ENCODE data around the gene LPO.

Gene LPO

DNA sequence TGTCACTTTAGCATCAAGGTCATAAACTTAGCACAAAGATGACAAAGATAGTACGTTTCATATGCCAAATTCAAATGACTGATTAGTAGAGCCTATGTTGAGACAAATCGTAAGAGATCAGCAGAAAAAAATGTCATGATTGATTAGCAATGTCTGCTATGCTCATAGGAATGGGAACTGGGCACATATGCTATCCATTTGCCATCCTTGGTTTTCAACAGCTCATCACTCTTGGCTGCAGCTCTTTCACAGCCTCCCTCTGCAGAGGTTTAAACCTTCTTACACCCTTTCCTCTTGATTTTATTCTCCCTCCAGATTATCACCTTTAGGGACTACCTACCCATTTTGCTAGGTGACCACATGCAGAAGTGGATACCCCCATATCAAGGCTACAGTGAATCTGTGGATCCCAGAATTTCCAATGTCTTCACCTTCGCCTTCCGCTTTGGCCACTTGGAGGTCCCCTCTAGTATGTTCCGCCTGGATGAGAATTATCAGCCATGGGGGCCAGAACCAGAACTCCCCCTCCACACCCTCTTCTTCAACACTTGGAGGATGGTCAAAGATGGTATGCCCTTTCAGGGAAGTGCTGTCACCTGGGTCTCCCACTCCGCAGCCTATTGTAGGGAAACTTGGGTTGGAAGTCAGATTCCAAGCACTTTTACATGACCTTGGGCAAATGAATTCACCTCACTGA is 26.2 kb downstream of the LPO start:
- no peak for DNase-seq

DNA sequence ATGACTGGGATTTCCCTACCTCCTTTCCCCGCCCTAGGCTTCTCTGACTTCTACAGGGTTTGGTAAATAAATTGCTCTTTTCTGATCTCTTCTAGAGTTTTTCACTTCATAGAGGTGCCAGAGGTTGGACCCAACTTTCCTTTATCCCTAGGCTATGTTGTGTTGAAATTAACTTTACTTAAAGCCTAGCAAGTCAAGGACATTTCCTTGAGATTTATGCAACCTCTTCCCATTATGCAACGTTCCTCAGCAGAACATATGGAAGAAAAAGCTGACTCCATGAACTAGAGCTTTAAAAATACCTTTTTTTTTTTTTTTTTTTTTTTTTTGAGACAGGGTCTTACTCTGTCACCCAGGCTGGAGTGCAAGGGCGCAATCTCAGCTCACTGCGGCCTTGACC is 26.9 kb downstream of the LPO start:
- no peak for DNase-seq

DNA sequence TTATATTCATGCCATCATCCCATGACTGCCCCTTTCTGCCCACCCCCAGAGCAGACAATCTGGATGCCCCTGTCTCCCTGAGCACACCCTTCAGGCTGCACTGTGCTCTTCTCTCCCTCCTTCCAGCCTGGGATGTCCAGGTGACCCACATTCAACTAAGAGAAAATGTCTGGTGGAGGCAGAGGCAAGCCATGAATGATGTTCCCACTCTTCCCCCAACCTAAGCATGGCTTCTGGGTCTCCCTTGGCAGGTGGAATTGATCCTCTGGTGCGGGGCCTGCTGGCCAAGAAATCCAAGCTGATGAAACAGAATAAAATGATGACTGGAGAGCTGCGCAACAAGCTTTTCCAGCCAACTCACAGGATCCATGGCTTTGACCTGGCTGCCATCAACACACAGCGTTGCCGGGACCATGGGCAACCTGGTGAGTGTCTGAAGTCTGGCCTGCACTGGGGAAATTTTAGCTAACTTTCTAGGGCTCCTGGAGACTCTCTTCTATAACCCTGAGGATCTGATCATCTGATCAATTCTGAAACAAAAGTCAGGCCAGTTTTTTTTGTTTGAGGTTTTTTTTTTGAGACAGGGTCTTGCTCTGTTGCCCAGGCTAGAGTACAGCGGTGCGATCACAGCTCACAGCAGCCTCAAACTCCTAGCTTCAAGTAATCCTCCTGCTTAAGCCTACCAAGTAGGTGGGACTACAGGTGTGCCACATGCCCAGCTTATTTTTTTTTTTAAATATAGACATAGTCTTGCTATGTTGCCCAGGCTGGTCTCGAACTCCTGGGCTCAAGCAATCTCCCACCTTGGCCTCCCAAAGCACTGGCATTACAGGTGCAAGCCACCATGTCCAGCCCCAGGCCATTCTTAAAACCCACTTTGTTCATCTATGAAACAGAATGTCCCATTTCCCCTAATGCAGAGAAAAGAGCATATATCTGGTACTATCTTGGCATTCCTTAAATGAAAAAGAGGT is 27.8 kb downstream of the LPO start:
- no peak for DNase-seq

DNA sequence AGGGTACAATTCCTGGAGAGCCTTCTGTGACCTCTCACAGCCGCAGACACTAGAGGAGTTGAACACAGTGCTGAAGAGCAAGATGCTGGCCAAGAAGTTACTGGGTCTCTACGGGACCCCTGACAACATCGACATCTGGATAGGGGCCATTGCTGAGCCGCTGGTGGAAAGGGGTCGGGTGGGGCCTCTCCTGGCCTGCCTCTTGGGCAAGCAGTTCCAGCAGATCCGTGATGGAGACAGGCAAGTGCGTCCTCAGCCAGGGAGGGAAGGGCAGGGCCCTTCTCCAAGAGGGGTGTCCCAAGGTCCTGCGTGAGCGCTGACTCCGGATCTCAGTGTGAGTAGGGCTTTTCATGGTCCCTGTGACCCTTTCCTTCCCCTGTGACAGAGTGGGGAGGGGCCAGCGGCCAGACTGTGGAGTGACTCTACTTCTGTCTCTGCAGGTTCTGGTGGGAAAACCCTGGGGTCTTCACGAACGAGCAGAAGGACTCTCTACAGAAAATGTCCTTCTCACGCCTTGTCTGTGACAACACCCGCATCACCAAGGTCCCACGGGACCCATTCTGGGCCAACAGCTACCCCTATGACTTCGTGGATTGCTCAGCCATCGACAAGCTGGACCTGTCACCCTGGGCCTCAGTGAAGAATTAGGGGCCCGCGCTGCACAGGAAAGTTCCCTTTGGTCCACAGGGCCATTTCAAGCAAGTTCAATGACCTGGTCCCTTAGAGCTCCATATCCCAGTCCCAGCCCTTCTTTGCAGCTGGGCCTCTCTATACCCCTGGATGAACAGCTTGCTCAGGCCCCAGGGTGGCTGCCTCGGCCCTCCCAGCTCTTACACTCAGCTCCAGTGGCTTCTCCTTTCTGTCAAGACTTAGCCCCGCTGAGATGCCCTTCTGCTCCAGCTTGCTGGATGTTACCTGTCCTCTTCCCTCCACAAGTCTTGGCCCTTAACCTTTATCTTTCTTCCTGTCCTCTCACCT is 29.3 kb downstream of the LPO start:
- DNase-seq, result no peak

DNA sequence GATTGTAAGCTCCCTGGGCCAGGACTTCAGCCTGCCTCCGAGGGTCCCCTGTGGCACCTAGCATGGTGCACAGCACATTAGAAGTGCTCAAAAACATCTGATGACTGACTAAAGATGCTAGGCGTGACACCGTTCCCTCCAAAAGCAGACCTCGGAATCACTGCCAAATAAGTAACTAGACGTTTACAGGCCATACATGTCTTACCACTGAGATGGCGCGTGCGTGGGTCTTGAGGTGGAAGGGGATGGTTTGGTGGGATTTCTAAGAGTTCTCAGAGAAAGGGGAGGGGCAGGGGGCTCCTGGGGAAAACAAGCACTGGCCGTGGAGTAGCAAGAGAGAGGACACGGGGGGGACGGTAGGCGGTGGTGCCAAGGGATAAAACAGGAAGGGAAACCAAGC is 29.9 kb downstream of the LPO start:
- no peak for DNase-seq

DNA sequence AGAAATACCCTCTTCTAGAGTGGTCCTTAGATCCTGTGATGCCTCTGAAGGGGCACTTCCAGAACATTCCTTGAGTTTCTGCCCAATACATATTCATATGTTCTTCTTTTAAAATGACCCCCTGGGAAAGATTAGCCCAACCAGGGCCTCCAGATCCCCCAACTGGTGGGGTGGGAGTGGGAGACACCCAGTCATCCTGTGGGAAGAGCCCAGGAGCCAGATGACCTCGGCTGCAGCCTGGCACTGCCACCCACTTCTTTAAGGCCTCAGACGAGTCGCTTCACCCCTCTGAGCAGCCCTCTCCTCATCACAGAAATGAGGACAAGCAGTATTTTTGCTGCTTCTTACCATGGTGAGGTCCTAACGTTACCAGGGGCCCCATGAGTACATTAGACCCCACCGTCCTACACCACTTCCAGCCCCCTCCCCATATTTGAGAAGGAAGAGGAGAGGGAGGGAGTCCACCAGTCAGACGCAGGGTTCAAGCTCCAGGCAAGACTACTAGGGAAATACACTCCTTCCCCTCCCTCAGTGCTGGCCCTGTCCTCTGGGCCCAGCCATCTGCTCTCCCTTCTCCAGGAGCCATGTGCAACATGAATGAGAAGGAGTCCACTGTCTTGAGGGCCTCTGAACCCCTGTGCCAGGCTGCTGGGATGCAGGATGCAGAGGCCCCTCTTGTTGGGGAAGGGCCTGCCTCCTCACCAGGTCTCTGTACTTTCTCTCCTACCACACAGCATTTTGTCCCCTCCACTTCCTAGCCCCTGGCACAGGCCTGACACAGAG is 30.6 kb downstream of the LPO start:
- DNase-seq, result no peak

DNA sequence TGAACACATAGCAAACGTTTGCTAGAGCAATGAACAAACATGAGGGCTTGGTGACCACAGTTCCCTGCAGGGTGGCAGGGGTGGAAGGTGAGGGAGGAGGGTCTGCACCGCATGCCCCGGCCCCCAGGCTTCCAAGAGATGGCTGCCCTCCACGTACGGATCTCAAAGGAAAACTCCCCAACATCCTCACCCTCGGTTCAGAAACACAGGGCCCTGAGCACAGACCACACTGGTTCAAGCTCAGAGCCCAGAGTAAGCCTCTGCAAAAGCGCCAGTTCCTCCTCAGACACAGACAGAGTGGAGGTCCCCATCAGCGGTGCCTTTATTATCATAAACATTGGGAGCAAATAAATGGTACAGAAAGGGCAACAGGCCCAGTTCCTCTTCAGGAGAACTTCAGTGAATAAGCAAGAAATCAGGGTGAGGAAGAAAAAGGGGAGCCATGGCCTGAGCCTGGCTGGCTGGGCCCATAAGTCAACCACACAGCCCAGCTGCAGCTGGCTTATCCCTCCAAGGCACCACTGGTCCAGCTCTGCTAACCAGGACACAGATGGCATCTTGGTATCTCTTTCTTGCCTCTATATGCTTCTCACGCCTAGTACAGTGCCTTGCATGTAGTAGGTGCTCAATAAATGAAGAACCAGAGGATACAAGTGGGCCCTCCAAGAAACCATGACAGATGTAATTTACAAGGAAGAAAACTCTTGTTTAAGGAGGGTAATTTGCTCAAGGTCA is 31.3 kb downstream of the LPO start:
- DNase-seq, result no peak

DNA sequence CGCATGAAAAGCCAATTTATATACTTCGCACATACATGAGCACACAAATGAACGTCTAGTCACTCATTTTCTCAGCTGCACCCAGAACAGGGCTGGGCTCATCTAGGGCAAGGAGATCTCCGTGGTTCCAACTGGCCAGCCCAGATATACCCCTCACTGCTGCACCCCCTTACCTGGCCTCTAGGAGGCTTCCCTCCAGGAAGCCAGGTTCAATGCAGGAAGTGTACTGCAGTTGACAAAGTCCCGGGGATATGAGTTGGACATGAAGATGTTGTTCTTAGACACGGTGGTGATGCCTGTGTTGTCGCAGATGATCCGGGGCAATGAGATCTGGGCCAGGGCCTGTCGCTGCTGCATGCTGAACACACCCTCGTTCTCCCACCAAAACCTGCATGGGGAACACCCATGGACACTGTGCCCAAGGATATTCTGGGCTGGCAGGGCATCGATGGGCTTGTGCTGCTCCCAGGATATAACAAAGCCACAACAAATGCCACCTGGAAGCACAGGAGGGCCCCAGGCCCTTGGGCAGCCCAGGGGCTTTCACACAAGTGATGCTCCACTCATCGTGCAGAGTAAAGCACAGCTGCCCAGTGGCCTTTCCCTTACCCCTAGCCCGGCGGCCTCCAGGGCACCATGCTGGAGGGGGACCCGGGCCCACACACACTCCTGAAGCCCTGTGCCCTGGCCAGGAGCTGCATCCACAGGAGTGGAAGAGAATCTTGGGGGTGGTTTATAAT is 32.3 kb downstream of the LPO start:
- DNase-seq, result peak; percentile 2

DNA sequence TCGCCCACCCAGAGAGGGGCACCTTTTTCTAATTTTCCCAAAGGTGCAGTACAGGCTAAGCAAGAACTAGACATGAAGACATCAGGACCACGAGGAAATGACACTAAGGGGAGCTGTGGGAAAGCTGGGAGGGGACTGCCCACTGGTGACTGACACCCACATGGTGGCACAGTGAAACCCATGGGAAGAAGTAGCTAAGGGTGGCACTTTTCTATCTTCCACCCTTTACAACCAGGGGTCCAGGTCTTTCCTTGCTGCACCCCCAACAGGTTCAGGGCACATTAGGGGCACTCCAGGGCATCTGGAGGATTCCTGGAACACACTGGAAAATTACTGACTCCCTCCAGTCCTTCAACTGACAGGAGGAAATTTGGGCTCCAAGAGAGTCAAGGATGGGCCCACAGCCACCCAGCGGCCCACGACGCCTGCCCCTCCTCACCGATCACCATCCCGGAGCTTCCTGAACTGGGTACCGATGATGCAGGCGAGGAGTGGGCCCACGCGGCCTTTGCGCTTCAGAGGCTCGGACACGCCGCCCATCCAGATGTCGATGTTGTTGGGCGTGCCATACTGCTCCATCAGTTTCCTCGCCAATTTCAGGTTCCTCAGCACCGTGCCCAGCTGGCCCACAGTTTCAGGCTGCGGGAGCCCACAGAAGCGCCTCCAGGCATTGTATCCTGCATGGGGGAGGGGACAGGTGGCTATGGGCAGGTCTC is 33.0 kb downstream of the LPO start:
- DNase-seq, result no peak

DNA sequence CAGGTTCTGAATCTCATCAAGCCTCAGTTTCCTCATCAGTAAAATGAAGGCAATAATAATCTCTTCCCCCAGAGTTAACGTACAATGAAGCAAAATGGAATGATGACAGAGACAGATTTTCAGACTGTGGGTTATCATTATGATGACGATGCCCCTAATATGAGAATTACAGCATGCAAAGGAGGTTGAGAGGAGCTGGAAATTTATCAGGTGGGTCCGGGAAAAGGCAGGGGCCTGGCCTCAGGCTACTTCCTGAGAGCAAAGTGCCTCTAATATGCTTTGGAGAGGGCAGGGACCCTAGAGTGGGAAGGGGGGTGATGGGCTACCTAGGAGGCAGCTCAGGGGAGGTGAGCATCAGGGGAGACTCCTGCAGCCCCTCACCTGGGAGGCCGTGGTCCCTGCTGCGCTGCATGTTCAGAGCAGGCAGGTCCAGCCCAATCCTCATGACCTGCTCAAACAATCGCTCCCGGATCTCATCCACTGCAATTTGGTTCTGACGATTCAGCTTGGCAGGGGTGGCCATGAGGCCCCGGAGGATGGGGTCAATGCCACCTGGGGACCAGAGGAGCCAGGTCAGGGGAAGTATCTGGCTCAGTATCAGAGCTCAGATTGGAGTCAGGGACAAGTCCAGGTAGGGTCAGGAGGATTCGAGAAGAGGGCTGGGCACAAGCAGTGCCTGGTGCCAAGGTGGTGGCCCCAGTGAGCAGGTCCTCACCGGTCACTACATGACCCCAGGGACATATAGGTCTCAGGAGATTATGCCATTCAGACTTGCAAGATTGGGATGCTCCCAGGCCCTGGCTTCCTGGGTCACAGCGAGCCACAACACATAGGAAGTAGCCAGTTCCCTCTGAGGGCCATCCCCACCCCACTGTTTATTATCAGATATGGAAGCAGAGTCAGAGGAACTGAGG is 34.2 kb downstream of the LPO start:
- no peak for DNase-seq

DNA sequence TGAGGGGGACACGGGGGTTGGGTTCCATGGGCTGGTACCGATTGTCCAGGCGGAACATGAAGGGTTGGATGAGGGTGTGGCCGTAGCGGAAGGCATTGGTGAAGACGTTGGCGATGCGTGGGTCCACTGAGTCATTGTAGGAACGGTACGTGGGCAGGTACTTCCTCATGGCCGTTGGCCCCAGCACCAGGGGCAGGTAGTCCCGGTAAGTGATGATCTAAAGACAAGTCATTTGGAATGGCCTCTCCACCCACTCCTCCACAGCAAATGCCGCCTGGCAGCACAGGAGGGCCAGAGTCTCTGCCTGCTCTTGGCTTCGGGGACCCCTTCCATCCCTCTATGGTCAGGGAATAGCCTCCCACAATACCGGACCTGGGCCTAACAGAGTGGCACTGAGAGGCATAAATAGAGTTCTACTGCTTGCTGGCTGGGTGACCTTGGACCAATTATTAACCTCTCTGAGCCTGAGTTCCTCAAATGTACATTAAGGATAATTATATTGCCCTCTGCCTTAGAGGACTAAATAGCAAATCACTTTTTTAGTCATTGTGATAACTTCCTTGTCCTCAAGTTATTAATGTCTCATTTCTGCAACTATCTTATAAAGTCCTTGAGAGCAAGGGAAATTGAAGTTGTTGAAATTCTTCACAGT is 35.2 kb downstream of the LPO start:
- no peak for DNase-seq

DNA sequence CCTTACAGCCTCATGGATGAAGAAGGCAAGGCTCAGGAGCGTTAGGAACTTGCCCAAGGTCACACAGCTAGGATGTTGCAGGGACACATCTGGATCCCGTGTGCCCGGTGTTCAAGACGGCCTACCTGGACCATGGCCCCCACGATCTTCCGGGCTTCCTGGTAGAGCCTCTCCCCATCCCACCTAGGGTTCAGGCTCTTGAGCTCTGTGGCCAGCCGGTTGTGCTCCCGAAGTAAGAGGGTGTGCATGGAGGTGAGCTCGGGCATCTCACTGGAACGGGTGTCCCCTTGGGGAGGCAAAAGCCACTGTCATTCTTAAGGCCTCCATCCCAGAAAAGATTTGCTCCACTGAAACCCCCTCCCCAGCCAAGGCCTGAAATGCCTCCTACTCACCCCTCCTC is 37.0 kb downstream of the LPO start:
- DNase-seq, result no peak

DNA sequence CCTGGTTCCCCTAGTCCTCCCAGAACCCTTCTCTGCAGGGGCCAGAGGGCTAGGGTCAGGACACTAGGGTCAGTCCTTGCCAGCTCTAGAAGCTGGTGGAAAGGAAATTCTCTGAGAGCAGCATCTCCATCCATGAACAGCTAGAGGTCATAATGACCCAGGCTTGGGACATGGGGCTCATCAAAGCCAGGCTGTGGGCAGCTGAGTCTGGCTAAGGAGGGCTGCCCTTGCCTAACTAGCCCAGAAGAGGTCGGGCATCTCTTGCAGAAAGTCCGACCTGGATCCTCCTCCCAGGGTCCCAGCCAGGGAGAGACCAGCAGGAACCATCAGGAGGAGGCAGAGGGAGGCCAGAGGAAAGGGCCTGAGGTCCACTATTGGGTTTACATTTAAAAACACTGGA is 38.0 kb downstream of the LPO start:
- DNase-seq, result no peak

DNA sequence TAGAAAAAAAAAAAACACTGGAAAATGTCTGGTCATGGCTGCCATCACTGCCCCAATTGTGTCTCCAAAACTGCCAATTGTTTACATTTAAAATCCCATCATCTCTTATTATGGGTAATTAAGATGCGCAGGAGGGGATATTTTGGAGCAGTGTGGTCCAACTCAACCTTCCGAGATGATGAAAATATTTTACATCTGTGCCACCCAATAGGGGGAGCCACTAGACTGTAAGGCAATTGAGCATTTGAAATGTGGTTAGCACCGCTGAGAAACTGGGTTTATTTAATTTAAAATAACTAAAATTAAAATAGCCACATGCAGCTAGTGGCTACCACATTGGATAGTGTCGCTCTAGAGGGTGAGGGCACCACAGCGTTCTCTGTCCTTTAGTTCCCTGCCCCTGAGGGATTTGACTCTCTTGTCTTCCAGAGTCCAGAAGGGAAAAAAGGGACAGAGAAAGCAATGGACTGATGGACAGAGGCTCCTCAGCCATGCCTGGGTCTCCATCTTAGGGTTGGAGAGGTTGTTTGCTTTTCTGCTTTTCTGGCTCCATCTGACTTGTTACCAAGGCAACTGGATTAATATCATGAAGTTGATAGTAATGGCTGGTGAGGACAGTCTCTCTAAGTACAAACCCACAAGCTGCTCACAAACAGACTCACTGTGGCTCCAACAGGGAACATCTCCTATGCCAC is 38.9 kb downstream of the LPO start:
- DNase-seq, result no peak

DNA sequence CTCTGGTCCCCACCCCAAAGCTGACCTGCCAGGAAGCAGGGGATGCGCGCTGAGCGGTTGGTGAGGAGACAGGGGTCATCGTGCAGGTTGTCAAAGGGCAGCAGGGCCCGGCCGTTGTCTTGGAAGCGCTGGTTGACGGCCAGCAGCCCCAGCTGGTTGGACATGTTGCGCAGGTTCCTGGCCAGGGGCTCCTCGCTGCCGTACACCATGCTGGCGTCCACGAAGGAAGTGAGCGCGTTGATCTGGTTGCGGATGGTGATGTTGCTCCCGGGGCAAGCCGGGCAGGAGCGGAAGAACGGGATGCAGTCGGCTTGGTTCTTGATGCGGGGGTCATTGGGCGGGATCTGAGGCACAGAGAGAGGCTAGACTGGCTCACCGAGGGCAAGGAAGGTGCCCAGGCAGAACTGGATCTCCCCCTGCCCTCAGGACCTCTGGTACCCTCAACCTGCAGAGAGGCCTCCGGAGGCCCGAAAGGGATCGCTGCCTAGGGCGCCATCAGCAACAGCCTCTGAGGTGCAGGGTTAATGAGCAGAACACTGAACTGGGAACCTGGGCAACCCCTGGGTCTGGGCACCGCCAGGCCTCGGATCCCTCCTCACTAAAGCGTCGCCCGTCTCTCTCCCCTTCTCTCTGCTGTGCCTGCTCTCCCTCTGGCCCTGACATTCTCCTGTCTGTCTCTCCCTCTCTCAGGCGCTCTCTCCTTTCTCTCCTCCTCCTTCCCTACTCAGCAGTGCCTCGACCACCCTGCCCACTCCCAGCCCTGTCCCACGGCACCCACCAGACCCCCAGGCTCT is 39.6 kb downstream of the LPO start:
- no peak for DNase-seq

DNA sequence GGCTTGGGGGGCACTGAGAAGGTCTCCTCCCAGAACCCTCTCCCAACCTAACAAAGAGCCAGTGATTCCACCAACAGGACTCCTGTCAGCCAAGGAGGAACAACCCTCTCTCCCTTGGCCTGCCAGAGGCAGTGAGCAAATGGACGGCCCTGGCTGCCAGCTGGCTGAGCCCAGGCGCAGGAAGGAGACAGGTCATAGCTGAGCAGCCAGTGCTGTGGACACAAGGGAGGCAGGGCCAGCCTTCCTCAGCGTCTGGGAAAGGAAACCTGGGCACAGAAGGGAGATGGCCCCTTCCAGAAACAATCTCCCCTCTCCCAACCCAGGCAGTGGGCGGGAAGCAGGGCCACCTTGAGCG is 40.3 kb downstream of the LPO start:
- DNase-seq, result no peak

Measured in NCI-H1436 (cell line).